ENCODE results near the gene PACRG.

PACRG gene

DNA sequence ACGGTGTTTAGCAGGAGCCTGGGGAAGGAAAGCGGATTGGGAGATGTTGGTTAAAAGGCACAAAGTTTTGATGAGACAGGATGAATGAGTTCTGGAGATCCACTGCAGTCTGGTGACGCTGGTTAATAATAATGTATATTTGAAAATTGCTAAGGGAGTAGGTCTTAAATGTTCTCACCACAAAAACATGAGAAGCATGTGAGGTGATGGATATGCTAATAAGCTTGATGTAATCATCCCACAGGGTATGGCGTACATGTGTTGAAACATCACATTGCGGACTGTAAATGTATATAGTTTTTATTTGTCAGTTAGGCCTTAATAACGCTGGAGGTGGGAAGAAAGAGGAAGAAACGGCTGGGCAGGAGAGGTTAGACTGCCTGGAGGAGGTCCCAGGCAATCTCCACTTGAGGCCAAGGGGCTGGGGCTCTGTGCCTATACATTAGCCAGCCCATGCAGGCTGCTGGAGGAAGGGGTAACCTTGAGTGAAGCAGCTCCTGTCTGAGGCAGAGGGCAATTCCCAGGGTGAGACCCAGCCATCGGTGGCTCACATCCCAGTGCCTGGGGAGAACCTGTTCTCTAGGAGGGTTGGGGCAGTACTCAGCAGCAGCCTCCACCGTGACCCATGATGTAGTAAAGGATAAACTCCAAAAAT is 498.5 kb downstream of the PACRG start:
- no peak for DNase-seq

DNA sequence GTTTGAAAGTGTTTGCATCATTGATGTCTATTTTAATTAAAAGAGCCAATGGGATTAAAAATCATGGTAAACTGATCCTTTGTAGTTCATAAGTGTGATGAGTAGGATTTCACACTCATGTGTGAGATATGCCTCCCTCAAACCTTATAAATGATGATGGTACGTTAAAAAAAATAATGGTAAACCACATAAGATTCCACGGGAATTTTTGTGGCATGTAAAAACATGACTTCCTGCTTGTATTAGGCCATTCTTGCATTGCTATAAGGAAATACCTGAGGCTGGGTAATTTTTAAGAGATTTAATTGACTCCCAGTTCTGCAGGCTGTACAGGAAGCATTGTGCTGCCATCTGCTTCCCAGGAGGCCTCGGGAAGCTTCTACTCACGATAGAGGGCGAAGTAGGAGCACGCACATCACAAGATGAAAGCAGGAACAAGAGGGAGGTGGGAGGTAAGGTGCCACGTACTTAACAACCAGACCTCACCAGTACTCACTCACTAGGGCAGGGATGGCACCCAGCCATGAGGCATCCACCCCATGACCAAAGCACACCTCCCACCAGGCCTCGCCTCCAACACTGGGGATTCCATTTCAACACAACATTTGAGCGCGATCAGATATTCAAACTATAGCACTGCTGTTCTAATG is 499.2 kb downstream of the PACRG start:
- no peak for DNase-seq

DNA sequence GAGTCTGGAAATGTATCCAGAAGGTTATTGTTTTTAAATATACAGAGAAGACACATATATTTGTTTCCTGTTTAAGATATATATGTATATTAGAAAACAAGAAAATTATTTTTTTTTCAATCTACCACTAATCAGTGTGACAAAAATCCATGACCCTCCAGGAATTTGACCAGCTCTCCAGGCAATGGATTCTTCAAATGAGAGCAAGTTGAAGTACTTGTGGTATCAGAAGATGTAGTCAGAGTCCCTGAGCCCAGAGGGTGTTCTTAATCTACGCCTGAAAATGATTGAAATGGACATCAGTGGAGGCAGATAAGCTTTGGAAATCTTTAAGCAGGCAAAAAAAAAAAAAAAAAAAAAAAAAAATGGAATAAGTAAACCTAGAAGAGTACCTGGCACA is 500.3 kb downstream of the PACRG start:
- no peak for DNase-seq

DNA sequence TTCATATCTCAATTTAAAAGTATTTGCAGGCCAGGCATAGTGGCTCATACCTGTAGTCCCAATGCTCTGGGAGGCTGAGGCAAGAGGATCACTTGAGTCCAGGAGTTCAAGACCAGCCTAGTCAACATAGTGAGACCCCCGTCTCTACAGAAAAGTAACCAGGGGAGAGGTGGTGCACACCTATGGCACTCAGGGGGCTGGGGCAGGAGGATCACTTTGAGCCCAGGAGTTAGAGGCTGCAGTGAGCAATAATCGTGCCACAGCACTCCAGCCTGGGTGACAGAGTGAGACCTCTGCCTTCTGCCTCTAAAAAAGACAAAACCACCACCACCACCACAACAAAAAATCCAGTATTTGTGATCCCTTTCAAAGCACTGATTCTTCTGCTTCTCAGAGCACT is 501.3 kb downstream of the PACRG start:
- DNase-seq: no peak

DNA sequence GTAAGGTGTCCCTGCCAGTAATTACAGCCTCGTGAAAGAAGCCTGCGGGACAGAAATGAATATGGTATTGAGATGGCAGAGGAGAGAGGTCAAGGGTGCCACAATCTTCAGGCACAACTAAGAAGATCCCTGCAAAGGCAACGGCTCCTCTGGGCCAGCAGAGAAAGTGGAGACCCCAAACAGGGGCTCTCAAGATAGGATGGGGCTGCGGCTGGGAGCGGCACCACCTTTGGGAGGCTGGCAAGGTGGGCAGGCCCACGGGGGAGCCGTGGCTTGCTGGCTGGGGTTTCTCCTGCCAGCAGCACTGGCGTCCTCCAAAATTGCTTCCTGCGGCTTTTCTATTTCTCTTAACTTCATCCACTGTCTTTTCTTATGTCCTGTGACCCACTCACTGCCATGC is 503.1 kb downstream of the PACRG start:
- DNase-seq: no peak

DNA sequence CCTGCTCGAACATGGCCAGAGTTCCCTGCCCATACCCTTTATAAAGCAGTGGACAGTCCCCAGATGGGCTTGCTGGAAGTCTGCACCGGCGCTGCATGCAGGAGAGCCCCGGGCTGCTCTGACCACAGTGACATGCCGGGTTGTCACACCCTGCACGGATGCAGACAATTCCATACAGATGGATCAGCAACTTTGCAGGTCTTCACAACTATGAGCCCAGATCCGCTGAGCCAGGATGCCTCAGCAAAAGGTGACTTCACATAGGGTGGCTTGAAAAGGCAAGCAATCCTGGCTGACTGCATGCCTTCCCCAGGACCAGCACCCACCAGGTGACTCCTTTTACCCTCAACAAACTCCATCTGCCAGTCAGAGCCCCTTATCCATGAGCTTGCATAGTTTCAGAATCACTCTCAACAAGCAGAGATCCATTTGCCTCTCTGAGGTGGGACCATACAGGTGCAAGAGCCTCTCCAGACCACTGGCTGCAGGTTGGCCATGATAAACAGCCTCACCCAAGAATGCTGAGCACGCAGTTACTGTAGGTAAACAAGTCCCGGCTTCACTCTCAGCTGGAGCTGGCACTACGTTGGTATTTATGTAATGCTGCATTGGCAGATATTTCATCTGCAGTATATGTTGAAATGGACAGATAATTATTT is 503.7 kb downstream of the PACRG start:
- DNase-seq: no peak

DNA sequence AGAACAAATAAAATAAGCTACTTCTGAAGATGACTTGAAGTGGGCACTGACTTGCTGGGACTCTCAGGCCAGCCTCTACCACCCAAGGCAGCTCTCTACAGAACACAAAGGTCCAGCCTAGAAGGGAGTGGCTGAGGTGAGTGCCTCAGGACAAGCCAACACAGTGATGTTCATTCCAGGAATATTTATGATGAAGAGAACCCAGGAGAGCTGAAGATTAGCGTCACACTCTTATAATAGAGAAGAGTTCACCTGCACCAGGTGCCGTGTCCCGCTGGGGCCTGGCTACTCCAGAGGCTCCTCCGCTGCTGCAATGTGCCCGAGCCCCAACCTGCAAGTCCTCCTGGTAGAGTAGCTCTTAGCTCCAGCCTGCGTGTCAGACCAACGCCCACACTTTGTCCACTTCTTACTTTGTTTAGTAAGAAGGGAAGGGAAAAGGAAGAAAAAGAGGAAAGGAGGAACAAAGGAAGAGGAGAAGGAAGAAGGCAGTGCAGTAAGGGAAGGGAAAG is 504.3 kb downstream of the PACRG start:
- no peak for DNase-seq

DNA sequence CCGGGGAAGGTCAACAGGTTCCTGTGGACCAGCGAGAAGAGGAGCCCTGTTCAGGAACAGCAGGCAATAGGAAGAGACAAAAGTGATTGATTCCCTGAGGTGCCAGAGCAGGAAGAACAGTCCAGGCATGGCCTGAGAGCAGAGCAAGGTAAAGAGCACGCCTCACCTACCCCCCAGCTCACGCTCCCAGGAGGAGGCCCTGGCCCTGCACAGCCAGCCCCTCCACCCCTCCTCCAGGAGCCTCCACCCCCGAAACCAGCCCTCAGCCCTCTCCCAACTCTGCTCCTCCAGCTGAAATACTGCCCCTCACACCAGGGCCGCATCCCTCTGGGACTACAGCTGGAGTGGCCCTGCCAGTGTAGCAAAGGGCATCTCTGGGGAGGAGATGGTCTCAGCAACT is 504.9 kb downstream of the PACRG start:
- DNase-seq: no peak

DNA sequence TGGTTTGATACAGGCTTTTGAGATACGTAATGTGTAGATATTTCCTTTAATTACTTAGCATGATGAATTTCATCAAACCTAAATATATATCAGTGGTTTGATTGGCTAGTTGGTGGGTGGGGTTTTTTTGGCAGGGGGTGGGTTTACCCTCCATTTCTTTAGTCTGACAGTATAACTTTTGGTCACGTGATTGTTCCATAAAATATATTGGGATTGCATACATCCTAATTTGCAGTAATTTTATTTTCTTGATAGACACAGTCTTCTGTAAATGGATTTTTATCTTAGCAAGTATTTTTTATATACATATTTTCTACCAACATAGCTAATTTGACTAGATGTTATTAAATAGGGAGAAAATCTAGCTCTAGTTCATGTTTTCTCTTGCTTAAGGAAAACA is 509.3 kb downstream of the PACRG start:
- DNase-seq: no peak

DNA sequence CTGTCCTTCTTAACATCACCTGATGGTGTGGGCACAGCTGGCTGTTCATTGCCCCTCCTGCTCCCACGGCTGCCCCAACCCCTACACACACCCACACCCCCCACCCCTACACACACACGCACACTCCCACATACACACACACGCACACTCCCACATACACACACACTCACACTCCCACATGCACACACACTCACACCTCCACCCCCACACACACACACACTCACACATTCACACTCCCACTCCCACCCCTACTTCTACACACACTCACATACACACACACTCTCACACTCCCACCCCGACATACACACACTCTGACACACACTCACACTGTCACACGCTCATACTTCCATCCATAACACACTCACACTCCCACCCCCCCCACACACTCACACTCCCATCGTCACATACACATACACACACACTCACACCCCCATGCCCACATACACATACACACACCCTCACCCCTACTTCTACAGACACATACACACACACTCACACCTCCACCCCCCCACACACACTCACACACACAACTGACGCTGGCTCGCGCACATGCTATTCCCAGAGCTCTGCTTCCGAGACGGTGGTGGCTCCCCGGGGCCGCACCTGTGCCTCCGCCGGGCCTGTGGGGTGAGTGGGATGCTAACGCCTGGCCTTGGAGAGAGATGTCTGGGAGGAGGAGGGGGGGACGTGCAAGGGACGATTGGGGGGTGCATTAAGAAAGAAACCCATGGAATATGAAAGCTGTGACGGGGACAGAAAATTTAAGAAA is 512.0 kb downstream of the PACRG start:
- DNase-seq: no peak

DNA sequence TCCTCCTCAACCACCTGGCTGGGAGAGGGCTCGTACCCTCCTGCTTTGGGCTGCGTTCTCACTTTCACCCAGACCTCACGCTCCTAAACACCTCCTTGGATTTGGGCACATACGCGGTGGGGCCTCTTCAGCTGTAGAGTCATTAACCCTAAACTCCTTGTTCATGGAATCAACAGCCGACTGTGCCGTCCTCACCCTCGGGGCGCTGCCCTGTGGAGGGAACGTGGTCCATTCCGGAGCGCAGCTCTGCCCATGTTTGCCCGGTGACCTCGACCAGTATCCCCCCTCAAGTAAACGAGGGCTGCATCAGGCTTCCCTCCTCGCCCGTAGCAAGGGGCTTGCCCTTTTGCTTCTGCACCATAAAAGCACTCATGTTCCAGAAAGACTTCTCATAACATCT is 512.8 kb downstream of the PACRG start:
- no peak for DNase-seq

DNA sequence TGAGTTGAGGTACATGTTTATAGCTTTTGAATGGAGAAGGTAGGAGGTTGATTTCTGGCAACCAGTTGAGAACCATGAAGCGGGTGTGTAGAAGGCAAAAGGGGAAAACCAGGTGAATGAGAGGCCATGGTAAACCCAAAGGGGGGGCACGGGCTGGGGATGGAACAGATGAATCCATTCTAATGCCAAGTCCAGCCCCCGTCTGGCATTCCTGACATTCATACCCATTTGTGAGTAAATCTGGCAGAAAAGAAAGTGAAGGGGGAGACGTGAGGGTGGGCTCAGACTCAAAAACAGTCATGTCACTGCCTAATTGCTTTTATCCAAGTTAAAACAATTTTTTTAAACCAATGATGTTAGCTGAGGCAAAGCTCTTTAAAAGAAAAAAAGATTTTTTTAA is 513.9 kb downstream of the PACRG start:
- DNase-seq: no peak

DNA sequence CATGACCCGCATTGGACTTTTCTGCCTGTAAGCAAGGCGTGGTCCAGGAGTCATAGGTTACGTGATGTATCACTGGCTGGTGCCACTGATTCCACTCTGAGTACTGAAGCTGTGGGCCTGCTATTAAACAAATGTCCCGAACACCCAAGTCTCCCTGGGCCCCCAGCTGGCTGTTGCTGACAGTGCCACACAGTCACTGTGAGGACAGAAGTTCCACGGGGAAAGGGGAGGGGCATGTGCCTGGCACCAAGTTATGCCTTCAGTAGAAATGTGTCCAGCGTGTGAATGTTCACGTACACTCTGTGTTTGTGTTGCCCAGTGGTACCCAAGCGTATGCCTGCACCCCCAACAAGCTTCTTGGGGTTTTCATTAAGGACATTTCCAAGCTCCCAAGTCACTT is 515.3 kb downstream of the PACRG start:
- no peak for DNase-seq

DNA sequence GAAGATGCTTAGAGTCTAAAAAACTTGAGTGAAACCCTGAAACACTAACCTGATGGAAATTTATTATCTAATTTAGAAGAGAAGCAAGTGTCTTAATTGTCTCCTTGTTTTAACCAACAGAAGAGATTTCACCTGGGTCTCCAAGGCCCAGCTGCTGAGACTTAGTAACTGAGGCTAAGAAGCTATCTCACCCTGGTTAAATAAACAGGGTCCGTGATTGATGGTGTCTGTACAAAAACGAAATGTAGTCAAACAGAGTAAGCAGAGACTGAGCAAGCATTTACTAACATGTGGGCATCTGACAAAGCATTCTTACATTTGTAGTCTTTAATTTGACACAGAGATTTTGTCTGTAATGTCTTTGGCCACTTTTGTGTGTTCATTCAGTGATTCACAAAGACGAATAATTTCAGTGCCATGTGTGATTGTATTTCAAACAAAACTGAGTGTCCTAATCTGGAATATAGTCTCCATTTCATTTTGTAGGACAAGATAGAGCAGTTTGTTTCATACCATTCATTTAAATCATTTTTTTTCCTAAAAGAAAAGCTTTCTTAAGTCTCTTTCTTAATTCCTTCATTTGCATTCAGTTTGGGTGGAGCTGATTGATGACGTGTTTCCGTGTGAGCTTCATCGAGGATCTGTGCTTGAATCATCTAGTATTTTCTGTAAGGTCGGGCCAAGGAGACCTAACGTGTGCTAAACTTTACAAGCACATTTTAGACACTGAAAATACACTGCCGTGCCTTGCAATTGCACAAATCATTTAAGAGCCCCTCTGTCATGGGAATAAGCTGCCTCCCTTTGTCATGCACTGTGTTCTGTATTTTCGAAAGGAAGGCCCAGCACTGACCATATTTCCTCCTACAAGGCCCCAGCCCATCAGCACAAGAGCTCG is 516.2 kb downstream of the PACRG start:
- DNase-seq: no peak

DNA sequence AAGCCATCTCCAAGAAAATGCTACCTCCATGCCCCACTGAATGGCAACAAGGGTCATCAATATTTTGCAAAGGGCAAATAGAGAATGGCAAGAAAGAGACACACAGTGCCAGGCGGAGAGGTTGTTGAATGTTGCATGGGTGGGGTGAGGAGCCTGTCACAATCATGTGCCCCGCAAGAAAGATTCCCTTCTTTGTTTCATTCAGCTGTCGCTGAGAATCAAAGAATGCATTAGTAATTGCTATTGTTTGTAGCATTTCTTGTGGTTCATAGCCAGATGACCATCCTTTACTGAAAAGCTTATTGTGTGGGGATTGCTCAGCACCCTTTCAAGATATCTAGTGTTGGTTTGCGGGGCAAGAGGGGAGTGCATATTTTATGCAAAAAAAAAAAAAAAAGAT is 520.3 kb downstream of the PACRG start:
- DNase-seq: no peak

DNA sequence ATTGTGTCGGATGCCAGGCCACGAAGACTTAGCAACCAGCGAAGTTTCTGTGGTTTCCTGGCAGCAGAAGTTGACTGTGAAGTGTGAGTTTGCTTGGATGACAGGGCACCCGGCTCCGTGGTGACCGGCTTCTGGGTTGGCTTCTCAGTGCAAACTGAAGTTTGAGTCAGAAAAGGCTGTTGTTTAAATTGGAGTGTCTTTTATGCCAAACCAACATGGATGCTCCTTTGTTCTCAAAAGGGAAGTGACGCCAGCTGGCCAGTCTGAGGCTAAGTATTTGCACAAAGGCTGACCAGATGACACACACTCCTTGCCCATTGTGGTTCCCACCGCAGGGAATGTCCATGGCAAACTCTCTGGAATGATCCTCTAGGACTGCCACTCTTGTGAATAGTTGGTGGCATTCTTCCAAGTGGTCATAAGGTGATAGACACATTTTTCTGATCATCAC is 521.9 kb downstream of the PACRG start:
- DNase-seq: no peak

DNA sequence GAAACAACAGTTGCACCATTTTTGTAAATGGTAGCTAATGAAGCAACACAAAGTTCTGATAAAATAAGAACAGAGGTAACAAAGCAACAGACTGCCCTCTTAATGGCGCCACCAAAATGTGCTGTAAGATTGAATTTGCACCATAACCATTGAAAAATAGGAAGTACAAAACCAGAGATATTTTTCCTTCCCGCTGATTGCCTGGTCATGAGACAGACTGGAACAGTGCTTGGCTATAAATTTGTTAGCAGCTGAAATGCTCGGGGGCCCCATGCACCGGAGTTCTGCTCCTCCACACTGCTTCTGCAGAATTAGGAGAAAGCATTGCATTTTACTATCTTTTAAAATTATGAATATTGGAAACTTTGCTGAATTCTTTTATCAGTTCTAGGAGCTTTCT is 522.3 kb downstream of the PACRG start:
- DNase-seq: no peak

DNA sequence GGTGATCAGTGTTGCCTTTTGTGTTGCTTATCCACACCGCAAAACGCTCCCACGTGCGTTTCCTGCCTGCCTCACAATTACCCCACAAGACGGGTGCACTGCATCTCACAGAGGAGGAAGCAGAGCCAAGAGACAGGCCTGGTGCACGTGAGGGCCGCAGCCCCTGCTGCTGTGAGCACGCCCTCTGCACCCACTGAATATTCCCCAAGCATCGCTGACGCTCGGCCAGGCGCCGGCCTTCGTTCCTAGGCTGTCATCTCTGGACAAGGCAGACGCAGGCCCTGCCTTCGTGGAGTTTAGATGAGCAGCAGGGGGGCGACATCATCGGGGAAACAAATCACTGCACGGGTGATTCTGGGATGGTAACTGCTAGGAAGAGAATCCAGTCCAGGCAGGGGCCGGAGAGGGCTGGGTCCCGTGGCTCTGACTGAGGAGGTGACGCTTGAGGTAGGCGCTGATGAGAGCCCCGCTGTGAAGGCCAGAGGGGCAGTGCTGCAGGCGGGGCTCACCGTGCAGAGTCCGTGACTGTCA is 524.4 kb downstream of the PACRG start:
- no peak for DNase-seq

DNA sequence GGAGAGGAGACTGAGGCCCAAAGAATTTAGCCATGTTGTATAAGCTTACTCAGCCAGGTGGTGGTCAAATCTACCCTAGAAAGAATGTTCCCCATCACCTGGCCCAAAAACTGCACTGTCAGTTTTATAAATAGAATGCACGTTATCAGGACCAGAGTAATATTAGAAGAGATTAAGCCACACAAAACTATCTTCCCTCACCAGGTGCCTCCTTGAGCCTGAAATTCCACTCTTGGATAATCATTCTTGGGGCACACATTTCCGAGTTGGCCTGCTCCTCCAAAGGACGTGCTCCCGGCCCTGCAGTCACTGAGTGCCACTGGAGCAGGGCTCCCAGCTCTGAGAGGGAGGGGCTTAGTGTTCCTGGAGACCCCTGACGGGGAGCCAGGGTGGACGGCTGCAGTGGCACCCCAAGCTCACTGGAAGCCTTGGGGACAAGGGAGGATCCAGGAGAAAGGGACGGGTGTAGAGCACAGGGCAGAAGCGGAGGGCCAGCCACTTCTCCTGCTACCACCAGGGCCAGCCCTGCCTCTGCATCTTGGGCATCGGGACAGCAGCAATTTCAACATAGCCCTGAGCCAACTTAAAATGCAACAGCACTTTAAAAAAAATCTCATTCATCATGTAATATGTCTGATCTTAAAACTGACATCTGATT is 525.9 kb downstream of the PACRG start:
- DNase-seq: no peak

DNA sequence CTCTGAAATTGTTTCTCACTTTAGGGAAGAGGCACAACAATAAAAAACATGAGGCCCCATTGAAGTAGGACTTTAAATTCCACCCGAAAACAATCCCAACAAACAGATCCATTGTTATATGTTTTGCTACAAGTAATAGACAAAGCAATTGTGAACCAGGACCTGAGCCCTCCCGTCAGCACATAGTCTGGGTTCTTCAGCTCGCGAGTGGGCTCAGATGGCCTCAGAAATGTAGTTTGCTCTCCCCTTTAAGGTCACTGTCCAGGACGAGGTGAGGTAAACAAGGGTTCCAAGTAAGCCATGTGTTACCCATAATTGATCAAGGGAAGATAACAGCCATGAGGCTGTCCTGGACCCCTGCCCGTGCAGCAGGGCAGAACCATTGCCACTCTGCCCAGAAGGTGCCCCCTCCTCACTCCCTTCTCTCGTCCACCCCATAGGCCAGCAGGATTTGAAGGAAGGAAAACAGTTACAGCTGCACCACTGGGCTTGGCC is 526.6 kb downstream of the PACRG start:
- no peak for DNase-seq

DNA sequence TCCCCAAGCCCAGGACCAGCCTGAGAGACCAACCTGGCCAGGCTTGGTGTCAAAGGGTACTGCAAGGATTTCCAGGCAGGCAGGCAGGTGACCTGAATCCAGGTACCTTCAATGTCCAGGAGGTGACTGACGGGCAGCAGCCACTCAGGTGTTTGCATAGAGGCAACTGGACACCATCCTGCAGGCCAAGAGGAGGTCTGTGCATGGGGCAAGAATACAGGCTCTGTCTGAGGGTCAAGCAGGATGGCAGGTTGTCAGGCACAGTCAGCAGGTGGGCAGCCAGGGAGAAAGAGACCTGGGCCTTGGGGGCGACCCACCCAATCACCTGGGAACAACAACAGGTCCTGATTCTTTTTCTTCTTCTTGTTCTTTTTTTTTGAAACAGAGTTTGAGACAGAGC is 527.5 kb downstream of the PACRG start:
- DNase-seq: no peak
